Trophoblast cell (in vitro differentiated cells and primary cell): ENCODE data around the gene PCDHGB4.
"Not testable (repeated sequence)": the region's sequence is repeated elsewhere in the genome, so short reads cannot be mapped to it uniquely, and the experiment has no call there.

ENCODE experiments used
- DNase-seq, 2 donors: peaks; one replicate each; pipeline ENCODE4 v3.0.0-alpha.2; 2016
- H2AFZ ChIP-seq: 2 replicates; pipeline ENCODE4 v1.6.1; 2013; ENCODE audit warnings: low read length, moderate library complexity, mild to moderate bottlenecking; ENCODE audit not compliant: insufficient read depth, poor library complexity
- H2AK5ac ChIP-seq: 2 replicates; pipeline ENCODE4 v1.6.1; 2013; ENCODE audit warnings: mild to moderate bottlenecking, low read length
- H2BK120ac ChIP-seq: 2 replicates; pipeline ENCODE4 v1.6.1; 2013; ENCODE audit warnings: low read length, mild to moderate bottlenecking, moderate library complexity; ENCODE audit not compliant: insufficient read depth, poor library complexity
- H2BK12ac ChIP-seq: 2 replicates; pipeline ENCODE4 v1.6.1; 2013; ENCODE audit warnings: mild to moderate bottlenecking, low read length, moderate library complexity
- H2BK5ac ChIP-seq: 2 replicates; pipeline ENCODE4 v1.6.1; 2013; ENCODE audit warnings: low read length, low read depth, moderate library complexity, mild to moderate bottlenecking; ENCODE audit not compliant: poor library complexity
- H3K14ac ChIP-seq: 2 replicates; pipeline ENCODE4 v1.6.1; 2013; ENCODE audit warnings: mild to moderate bottlenecking, low read length
- H3K18ac ChIP-seq: 2 replicates; pipeline ENCODE4 v1.6.1; 2013; ENCODE audit warnings: mild to moderate bottlenecking, low read length
- H3K23ac ChIP-seq: 2 replicates; pipeline ENCODE4 v1.6.1; 2013; ENCODE audit warnings: low read length
- H3K27ac ChIP-seq: 2 replicates; pipeline ENCODE4 v1.5.1; 2013; ENCODE audit warnings: low read depth, mild to moderate bottlenecking, inconsistent platforms, low read length, moderate library complexity
- H3K27me3 ChIP-seq: 2 replicates; pipeline ENCODE4 v1.6.1; 2013; ENCODE audit warnings: inconsistent platforms, mild to moderate bottlenecking, low read length, moderate library complexity; ENCODE audit not compliant: insufficient read depth
- H3K36me3 ChIP-seq, 2 experiments: 1 replicate in 1 of 2; 2 replicates in 1 of 2; pipeline ENCODE4 v1.6.1; 2013; ENCODE audit warnings: low read length in 2 of 2, mild to moderate bottlenecking in 2 of 2, moderate library complexity in 1 of 2; ENCODE audit not compliant: insufficient read depth in 2 of 2, control insufficient read depth in 1 of 2
- H3K4ac ChIP-seq: 2 replicates; pipeline ENCODE4 v1.6.1; 2013; ENCODE audit warnings: low read depth, mild to moderate bottlenecking, low read length, moderate library complexity
- H3K4me1 ChIP-seq, 2 experiments: 1 replicate in 1 of 2; 2 replicates in 1 of 2; pipeline ENCODE4 v1.6.1; 2013; ENCODE audit warnings: low read length in 2 of 2, mild to moderate bottlenecking in 2 of 2, moderate library complexity in 1 of 2; ENCODE audit not compliant: insufficient read depth in 2 of 2, control insufficient read depth in 1 of 2
- H3K4me2 ChIP-seq: 2 replicates; pipeline ENCODE4 v1.6.1; 2013; ENCODE audit warnings: inconsistent platforms, mild to moderate bottlenecking, low read length, moderate library complexity
- H3K4me3 ChIP-seq: 2 replicates; pipeline ENCODE4 v1.5.1; 2013; ENCODE audit warnings: mild to moderate bottlenecking, low read depth, low read length, inconsistent platforms
- H3K79me1 ChIP-seq: one replicate; pipeline ENCODE4 v1.6.1; 2013; ENCODE audit warnings: low read length
- H3K79me2 ChIP-seq: 2 replicates; pipeline ENCODE4 v1.6.1; 2013; ENCODE audit warnings: low read length, mild to moderate bottlenecking; ENCODE audit not compliant: control insufficient read depth, insufficient read depth, poor library complexity
- H3K9ac ChIP-seq: 2 replicates; pipeline ENCODE4 v1.6.1; 2013; ENCODE audit warnings: mild to moderate bottlenecking, low read length
- H3K9me3 ChIP-seq: 2 replicates; pipeline ENCODE4 v1.6.1; 2013; ENCODE audit warnings: low read depth, mild to moderate bottlenecking, control low read depth, inconsistent platforms, low read length; ENCODE audit not compliant: insufficient read depth
- H4K12ac ChIP-seq: 2 replicates; pipeline ENCODE4 v1.6.1; 2013; ENCODE audit warnings: low read depth, mild to moderate bottlenecking, low read length, moderate library complexity
- H4K8ac ChIP-seq: 2 replicates; pipeline ENCODE4 v1.6.1; 2013; ENCODE audit warnings: low read depth, mild to moderate bottlenecking, low read length, moderate library complexity
- H4K91ac ChIP-seq: one replicate; pipeline ENCODE4 v1.6.1; 2013; ENCODE audit warnings: low read depth, mild to moderate bottlenecking, low read length, moderate library complexity
- WGBS: extraction: QIAGEN DNeasy Blood & Tissue Kit; methylation state at CpG from one replicate; pipeline ENCODE4 v1.1.7; 2013; ENCODE audit warnings: missing lambda C conversion rate; ENCODE audit not compliant: insufficient read length, insufficient coverage; ENCODE audit errors: extremely low coverage; 5-methylcytosine and 5-hydroxymethylcytosine counted together

PCDHGB4 gene

DNA sequence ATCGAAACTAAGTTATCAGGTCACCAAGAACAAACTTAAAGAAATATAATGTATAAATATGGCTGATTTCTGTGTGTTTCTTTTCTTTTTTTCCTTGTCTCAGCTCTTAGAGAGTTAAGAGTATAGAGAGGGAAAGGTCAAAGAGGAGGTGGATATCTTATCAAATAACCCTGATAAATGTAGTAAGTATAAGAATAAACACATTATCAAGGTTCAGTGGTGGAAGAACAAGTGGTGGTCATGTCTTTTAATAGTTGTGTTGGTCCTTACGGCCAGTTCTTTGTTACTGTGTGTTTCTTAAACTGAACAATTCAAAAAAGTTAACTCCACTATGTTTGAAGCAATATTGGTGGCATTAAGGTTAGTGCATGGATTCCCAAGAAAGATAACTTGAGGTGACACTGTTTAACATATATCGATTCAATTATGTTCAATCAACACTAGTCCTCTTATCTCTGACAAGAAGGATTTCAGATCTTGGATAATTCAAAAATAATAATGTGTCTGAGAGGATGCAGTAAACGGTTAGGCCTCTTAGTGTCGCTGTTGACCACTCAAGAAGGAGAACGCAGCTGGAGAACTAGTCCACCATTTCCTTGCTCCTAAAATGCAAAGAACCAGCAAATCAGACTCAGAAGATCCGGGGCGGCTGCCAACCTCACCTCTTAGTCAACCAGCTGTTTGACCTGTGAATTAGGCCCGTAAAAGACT lies 44.1 kb upstream of the PCDHGB4 start, which contains the start of gene PCDHGA3:
TSS of gene PCDHGA3 (plus strand) at position 588 of the 711 bp plus-strand sequence. CDS start 205 bp downstream, outside the sequence.
- Histone ChIP-seq H3K9me3 (peaks cover 25% of the 10 kb centered on the region), H2BK12ac (no peak within 1 kb of the TSS), H3K4ac (no peak within 1 kb of the TSS), H4K12ac (no peak within 1 kb of the TSS), H2AK5ac (no peak within 1 kb of the TSS), H3K4me2 (no peak within 1 kb of the TSS), H3K4me1 (no peaks in the 10 kb centered on the region), H3K79me1 (no peaks in the 10 kb centered on the region), H3K18ac (no peak within 1 kb of the TSS), H2BK120ac (no peak within 1 kb of the TSS), H3K14ac (no peak within 1 kb of the TSS), H3K36me3 (no peaks in the 10 kb centered on the region), H3K9ac (no peak within 1 kb of the TSS), H3K79me2 (no peaks in the 10 kb centered on the region), H3K23ac (no peak within 1 kb of the TSS), H2AFZ (no peak within 1 kb of the TSS), H2BK5ac (no peak within 1 kb of the TSS), H3K27ac (no peak within 1 kb of the TSS), H3K4me3 (no peak within 1 kb of the TSS), H3K27me3 (no peaks in the 10 kb centered on the region), H4K91ac (no peak within 1 kb of the TSS), H4K8ac (no peak within 1 kb of the TSS)
- peak in 1 of 2 donors; percentile 49 for DNase-seq
- WGBS = no CpG with 5 or more reads among the region's 9 CpGs

GRCh38 chr5:141343953-141344463 lies 43.5 kb upstream of the PCDHGB4 start:
- no peaks in the 10 kb centered on the region for H3K79me1 ChIP-seq
- no peak overlapping the region for H4K8ac ChIP-seq
- H2BK120ac ChIP-seq = no peak overlapping the region

DNA sequence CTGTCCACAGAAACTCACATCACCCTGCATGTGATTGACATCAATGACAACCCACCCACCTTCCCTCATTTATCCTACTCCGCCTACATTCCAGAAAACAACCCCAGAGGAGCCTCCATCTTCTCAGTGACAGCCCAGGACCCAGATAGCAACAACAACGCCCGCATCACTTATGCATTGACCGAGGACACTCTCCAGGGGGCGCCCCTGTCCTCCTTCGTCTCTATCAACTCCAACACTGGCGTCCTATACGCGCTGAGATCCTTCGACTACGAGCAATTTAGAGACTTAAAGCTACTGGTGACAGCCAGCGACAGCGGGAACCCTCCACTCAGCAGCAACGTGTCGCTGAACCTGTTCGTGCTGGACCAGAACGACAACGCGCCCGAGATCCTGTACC lies 42.2 kb upstream of the PCDHGB4 start:
- WGBS = no CpG with 5 or more reads among the region's 20 CpGs
- H3K4me3 ChIP-seq = peak overlapping the region; percentile 44

More at GRCh38 chr5:141343953-141344463, 43.5 kb upstream of the PCDHGB4 start:
- Histone ChIP-seq H3K4me1 (no peaks in the 10 kb centered on the region), H2BK5ac (no peak overlapping the region), H3K4me3 (no peak overlapping the region), H3K27me3 (no peaks in the 10 kb centered on the region), H3K14ac (no peak overlapping the region), H3K27ac (no peak overlapping the region), H3K9ac (no peak overlapping the region), H3K4me2 (no peak overlapping the region), H2AK5ac (no peak overlapping the region), H2BK12ac (no peak overlapping the region), H3K36me3 (no peaks in the 10 kb centered on the region), H2AFZ (no peak overlapping the region), H4K91ac (no peak overlapping the region), H3K79me2 (no peaks in the 10 kb centered on the region), H3K18ac (no peak overlapping the region), H3K23ac (no peak overlapping the region), H3K4ac (no peak overlapping the region), H4K12ac (no peak overlapping the region), H3K9me3 (peaks cover 21% of the 10 kb centered on the region)
- DNase-seq = no peak
- WGBS = no CpG with 5 or more reads among the region's 31 CpGs

DNA sequence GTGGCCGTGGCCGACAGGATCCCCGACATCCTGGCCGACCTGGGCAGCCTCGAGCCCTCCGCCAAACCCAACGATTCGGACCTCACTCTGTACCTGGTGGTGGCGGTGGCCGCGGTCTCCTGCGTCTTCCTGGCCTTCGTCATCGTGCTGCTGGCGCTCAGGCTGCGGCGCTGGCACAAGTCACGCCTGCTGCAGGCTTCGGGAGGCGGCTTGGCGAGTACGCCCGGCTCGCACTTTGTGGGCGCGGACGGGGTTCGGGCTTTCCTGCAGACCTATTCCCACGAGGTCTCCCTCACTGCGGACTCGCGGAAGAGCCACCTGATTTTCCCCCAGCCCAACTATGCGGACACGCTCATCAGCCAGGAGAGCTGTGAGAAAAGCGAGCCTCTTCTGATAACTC lies 41.5 kb upstream of the PCDHGB4 start:
- no CpG with 5 or more reads among the region's 35 CpGs for WGBS

More for the DNA sequence above, 42.2 kb upstream of the PCDHGB4 start:
- Histone ChIP-seq H3K36me3 (peaks cover 0 to 2% of the 10 kb centered on the region in 2 experiments), H4K8ac (no peak overlapping the region), H3K4me2 (no peak overlapping the region), H2AFZ (no peak overlapping the region), H3K14ac (no peak overlapping the region), H2AK5ac (no peak overlapping the region), H3K79me1 (no peaks in the 10 kb centered on the region), H3K9me3 (peaks cover 14% of the 10 kb centered on the region), H2BK5ac (no peak overlapping the region), H4K12ac (no peak overlapping the region), H3K9ac (no peak overlapping the region), H3K4ac (no peak overlapping the region), H2BK120ac (no peak overlapping the region), H3K4me1 (no peaks in the 10 kb centered on the region), H3K27ac (no peak overlapping the region), H3K79me2 (no peaks in the 10 kb centered on the region), H2BK12ac (no peak overlapping the region), H3K27me3 (no peaks in the 10 kb centered on the region), H3K23ac (no peak overlapping the region), H3K18ac (no peak overlapping the region), H4K91ac (no peak overlapping the region)
- DNase-seq = no peak

More for the DNA sequence above, 41.5 kb upstream of the PCDHGB4 start:
- H3K4me1 ChIP-seq, H4K12ac ChIP-seq, H3K4me3 ChIP-seq, H4K8ac ChIP-seq, H2BK12ac ChIP-seq, H3K23ac ChIP-seq, DNase-seq, H3K27ac ChIP-seq, H3K79me2 ChIP-seq, H3K18ac ChIP-seq, H2AK5ac ChIP-seq, H3K27me3 ChIP-seq, H3K79me1 ChIP-seq, H3K4me2 ChIP-seq, H3K14ac ChIP-seq, H2BK120ac ChIP-seq, H3K9ac ChIP-seq, H3K4ac ChIP-seq, H3K36me3 ChIP-seq, H4K91ac ChIP-seq, H2BK5ac ChIP-seq, H2AFZ ChIP-seq: not testable (repeated sequence)
- H3K9me3 ChIP-seq = peaks cover 14% of the 10 kb centered on the region
